HEK293T (cell line): ENCODE measurements around the gene BAZ1B.

ENCODE experiments used
- CTCF ChIA-PET: fragments of 350-600 bp; formaldehyde crosslinking; extraction: SDS; loops from one replicate; lab custom pipeline; 2021; ENCODE audit warnings: antibody characterized with exemption, inconsistent platforms; lab: Yijun Ruan, JAX
- POLR2A ChIA-PET: fragments of 350-600 bp; formaldehyde crosslinking; extraction: SDS; loops from one replicate; lab custom pipeline; 2020; ENCODE audit warnings: antibody characterized with exemption, inconsistent platforms; lab: Yijun Ruan, JAX
- DNase-seq: peaks from one replicate; pipeline ENCODE4 v3.0.0; 2012; ENCODE audit warnings: mixed read lengths; ENCODE audit errors: extremely low spot score
- ARNT ChIP-seq: fragments of 450-650 bp; IDR thresholded peaks from 2 replicates; pipeline ENCODE4 v1.6.1; 2017; ENCODE audit warnings: mild to moderate bottlenecking
- BHLHE40 ChIP-seq: fragments of 450-650 bp; IDR thresholded peaks from 2 replicates; pipeline ENCODE4 v1.6.1; 2016; ENCODE audit warnings: mild to moderate bottlenecking, moderate library complexity, borderline replicate concordance
- CTBP1 ChIP-seq: fragments of 450-650 bp; IDR thresholded peaks from 2 replicates; pipeline ENCODE4 v1.6.1; 2016; ENCODE audit warnings: borderline replicate concordance
- ELF4 ChIP-seq: fragments of 450-650 bp; IDR thresholded peaks from 2 replicates; pipeline ENCODE4 v1.6.1; 2017; ENCODE audit warnings: antibody characterized with exemption
- FOXA1 ChIP-seq: fragments of 450-650 bp; IDR thresholded peaks from 2 replicates; pipeline ENCODE4 v1.6.1; 2016; ENCODE audit warnings: mild to moderate bottlenecking
- FOXK2 ChIP-seq: fragments of 450-650 bp; IDR thresholded peaks from 2 replicates; pipeline ENCODE4 v1.6.1; 2016; ENCODE audit warnings: mild to moderate bottlenecking
- FOXM1 ChIP-seq: fragments of 450-650 bp; IDR thresholded peaks from 2 replicates; pipeline ENCODE4 v1.6.1; 2017; ENCODE audit warnings: mild to moderate bottlenecking, borderline replicate concordance
- HDGF ChIP-seq: fragments of 450-650 bp; IDR thresholded peaks from 2 replicates; pipeline ENCODE4 v1.6.1; 2017; ENCODE audit warnings: antibody characterized with exemption, borderline replicate concordance
- L3MBTL2 ChIP-seq: fragments of 450-650 bp; conservative IDR thresholded peaks from 2 replicates; pipeline ENCODE4 v1.6.1; 2016; ENCODE audit warnings: mild to moderate bottlenecking
- LEF1 ChIP-seq: fragments of 450-650 bp; IDR thresholded peaks from 2 replicates; pipeline ENCODE4 v1.6.1; 2017; ENCODE audit warnings: mild to moderate bottlenecking, borderline replicate concordance
- NFRKB ChIP-seq: fragments of 450-650 bp; IDR thresholded peaks from 2 replicates; pipeline ENCODE4 v1.6.1; 2016; ENCODE audit warnings: mild to moderate bottlenecking, moderate library complexity
- SP1 ChIP-seq: fragments of 450-650 bp; IDR thresholded peaks from 2 replicates; pipeline ENCODE4 v1.6.1; 2017
- SUZ12 ChIP-seq: fragments of 450-650 bp; IDR thresholded peaks from 2 replicates; pipeline ENCODE4 v1.6.1; 2016; ENCODE audit warnings: mild to moderate bottlenecking
- TARDBP ChIP-seq: fragments of 450-650 bp; IDR thresholded peaks from 2 replicates; pipeline ENCODE4 v1.6.1; 2016
- ZNF384 ChIP-seq: fragments of 450-650 bp; IDR thresholded peaks from 2 replicates; pipeline ENCODE4 v1.6.1; 2016
- TF ChIP-seq, protein P1 (sequence below): fragments of 450-650 bp; IDR thresholded peaks from 2 replicates; pipeline ENCODE4 v1.6.1; 2016

BAZ1B gene

GRCh38 chr7:73429215-73429614 is 92.9 kb downstream of the BAZ1B start:
- ChIA-PET POLR2A (no interaction called here), CTCF (no interaction called here)
- no peak for DNase-seq
- no peak for TF ChIP-seq FOXK2
- no peak for TF ChIP-seq ELF4
- TF ChIP-seq SP1, result no peak
- no peak for TF ChIP-seq HDGF
- no peak for TF ChIP-seq NFRKB
- TF ChIP-seq LEF1, result no peak
- TF ChIP-seq, protein P1, sequence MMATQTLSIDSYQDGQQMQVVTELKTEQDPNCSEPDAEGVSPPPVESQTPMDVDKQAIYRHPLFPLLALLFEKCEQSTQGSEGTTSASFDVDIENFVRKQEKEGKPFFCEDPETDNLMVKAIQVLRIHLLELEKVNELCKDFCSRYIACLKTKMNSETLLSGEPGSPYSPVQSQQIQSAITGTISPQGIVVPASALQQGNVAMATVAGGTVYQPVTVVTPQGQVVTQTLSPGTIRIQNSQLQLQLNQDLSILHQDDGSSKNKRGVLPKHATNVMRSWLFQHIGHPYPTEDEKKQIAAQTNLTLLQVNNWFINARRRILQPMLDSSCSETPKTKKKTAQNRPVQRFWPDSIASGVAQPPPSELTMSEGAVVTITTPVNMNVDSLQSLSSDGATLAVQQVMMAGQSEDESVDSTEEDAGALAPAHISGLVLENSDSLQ, result no peak
- TF ChIP-seq SUZ12, result no peak
- no peak for TF ChIP-seq FOXA1

GRCh38 chr7:73427902-73428787 is 93.9 kb downstream of the BAZ1B start:
- TF ChIP-seq ELF4, result no peak
- no peak for TF ChIP-seq FOXK2
- TF ChIP-seq NFRKB, result no peak
- no peak for TF ChIP-seq BHLHE40
- no peak for TF ChIP-seq LEF1
- no peak for TF ChIP-seq SUZ12
- TF ChIP-seq CTBP1, result no peak
- TF ChIP-seq, protein P1, result no peak
- no peak for TF ChIP-seq HDGF
- no peak for TF ChIP-seq FOXA1
- no peak for TF ChIP-seq L3MBTL2
- TF ChIP-seq ARNT, result no peak
- no peak for TF ChIP-seq TARDBP
- no peak for TF ChIP-seq ZNF384
- TF ChIP-seq FOXM1, result no peak
- no peak for TF ChIP-seq SP1
- POLR2A ChIA-PET, result no interaction called here
- CTCF ChIA-PET, result no interaction called here
- DNase-seq, result no peak

DNA sequence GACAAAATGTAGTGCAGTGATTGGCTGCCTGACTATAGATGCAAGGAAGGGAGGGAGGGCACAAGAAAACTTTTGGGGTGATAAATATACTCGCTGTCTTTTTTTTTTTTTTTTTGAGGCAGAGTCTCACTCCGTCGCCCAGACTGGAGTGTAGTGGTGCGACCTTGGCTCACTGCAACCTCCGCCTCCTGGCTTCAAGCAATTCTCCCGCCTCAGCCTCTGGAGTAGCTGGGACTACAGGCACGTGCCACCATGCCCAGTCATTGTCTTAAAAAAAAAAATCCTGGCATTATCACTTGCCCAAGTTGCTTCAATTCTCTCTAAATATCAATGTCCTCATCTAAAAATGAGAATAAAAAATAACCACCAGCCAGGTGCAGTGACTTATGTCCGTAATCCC is 96.1 kb downstream of the BAZ1B start:
- CTCF ChIA-PET, result interaction anchor here (0.6 kb wide), 1 partner anchor 57 kb away, joined by 3 read pairs; no protein-coding TSS in a partner anchor
- TF ChIP-seq LEF1 (no peak), NFRKB (no peak), ARNT (no peak), FOXK2 (no peak), ELF4 (no peak), ZNF384 (no peak), SP1 (no peak), HDGF (no peak), TARDBP (no peak), BHLHE40 (no peak), SUZ12 (no peak), FOXM1 (no peak), L3MBTL2 (no peak), CTBP1 (no peak), FOXA1 (no peak)
- TF ChIP-seq, protein P1, result no peak
- POLR2A ChIA-PET, result no interaction called here
- DNase-seq, result no peak

DNA sequence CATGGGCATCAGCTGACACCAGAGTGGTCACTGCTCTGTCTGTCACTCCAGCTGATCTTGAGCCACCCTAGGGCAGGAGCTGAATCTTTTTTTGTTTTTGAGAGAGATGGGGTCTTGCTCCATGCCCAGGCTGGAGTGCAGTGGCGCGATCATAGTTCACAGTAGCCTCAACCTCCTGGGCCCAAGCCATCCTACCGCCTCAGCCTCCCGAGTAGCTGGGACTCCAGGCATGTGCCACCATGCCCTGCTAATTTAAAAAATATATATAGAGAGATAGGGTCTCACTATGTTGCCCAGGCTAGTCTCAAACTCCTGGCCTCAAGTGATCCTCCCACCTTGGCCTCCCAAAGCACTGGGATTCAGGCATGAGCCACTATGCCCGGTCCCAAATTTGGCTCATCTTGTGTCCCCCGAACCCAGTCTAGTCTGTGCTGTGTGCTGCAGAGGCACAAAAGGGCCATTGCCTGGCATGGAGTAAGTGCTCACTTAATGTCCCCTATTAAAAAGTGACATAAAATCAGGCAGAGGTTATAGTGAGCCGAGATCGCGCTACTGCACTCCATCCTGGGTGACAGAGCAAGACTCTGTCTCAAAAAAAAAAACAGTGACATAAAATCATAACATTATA is 96.6 kb downstream of the BAZ1B start:
- no peak for DNase-seq
- CTCF ChIA-PET, result no interaction called here
- POLR2A ChIA-PET, result interaction anchor here (0.6 kb wide), 1 partner anchor 308 kb away, joined by 3 read pairs; no protein-coding TSS in a partner anchor
- TF ChIP-seq ARNT (no peak), ELF4 (no peak), L3MBTL2 (no peak), CTBP1 (no peak), LEF1 (no peak), FOXM1 (no peak), BHLHE40 (no peak), FOXA1 (no peak), HDGF (no peak), FOXK2 (no peak), TARDBP (no peak), SUZ12 (no peak)
- TF ChIP-seq, protein P1, result no peak

DNA sequence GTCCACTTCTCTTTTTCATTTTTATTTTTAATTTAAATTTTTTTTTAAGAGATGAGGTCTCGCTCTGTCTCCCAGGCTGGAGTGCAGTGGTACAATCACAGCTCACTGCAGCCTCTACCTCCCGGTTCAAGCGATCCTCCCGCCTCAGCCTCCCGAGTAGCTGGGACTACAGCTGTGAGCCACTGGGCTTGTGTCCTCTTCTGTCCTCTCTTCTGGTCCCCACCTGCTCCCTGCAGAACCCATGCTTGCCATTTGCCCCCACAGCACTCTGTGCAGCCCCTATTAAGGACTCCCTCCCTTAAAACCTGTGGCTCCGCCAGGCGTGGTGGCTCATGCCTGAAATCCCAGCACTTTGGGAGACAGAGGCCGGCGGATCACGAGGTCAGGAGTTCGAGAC is 97.6 kb downstream of the BAZ1B start:
- ChIA-PET POLR2A (no interaction called here), CTCF (interaction anchor here (0.5 kb wide), 1 partner anchor 8 kb away, joined by 3 read pairs; no protein-coding TSS in a partner anchor)
- TF ChIP-seq NFRKB (no peak), L3MBTL2 (no peak), FOXM1 (no peak), SUZ12 (no peak), CTBP1 (no peak), HDGF (no peak), FOXA1 (no peak), ZNF384 (no peak), ARNT (no peak)
- TF ChIP-seq, protein P1, result no peak
- no peak for DNase-seq
